ENCODE measurements around the gene CDC5L.

DNA sequence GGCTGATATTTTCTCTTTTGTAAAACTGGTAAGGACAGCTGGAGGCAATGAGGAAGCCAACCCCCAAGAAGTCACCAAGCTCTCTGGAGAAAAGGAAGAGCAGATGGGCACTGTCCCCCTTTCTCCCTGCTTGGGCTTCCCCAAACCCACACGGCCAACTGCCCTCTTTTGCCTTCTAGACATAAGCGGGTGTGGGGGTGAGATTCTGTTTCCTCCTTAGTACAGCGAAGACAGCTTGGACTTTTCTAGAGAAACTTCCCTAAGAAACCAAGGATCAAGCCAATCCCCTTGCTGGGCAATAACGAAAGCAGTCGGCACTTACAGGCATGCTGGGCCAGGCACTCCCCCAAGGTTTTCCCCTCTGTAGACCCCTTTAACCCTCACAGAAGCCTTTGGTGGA is 110.3 kb downstream of the CDC5L start:
- TF ChIP-seq CTCF (IDR thresholded peaks at IDR 0.05) (no peak), POLR2A (IDR thresholded peaks at IDR 0.05) (no peak), EP300 (IDR thresholded peaks at IDR 0.05) (no peak)

Measured in upper lobe of left lung (tissue), 4 donors.